GM21423 (cell line): ENCODE data around the gene SLC2A11.

Source experiments
- ATAC-seq: cut with Tn5 transposase; IDR thresholded peaks from one replicate; pipeline ENCODE4 v1.9.1; 2021; ENCODE audit warnings: mild to moderate bottlenecking, moderate library complexity; ENCODE audit not compliant: unreplicated experiment

Gene SLC2A11

GRCh38 chr22:23832226-23833016, 25.3 kb upstream of the SLC2A11 start:
- no peak for ATAC-seq

- no peak for ATAC-seq
Measured at GRCh38 chr22:23833017-23833751, 24.5 kb upstream of the SLC2A11 start.

GRCh38 chr22:23833911-23834317, 23.8 kb upstream of the SLC2A11 start:
- ATAC-seq: no peak

- no peak for ATAC-seq
Measured at GRCh38 chr22:23834406-23834792, 23.3 kb upstream of the SLC2A11 start.

GRCh38 chr22:23834793-23835483, 22.7 kb upstream of the SLC2A11 start:
- no peak for ATAC-seq

DNA sequence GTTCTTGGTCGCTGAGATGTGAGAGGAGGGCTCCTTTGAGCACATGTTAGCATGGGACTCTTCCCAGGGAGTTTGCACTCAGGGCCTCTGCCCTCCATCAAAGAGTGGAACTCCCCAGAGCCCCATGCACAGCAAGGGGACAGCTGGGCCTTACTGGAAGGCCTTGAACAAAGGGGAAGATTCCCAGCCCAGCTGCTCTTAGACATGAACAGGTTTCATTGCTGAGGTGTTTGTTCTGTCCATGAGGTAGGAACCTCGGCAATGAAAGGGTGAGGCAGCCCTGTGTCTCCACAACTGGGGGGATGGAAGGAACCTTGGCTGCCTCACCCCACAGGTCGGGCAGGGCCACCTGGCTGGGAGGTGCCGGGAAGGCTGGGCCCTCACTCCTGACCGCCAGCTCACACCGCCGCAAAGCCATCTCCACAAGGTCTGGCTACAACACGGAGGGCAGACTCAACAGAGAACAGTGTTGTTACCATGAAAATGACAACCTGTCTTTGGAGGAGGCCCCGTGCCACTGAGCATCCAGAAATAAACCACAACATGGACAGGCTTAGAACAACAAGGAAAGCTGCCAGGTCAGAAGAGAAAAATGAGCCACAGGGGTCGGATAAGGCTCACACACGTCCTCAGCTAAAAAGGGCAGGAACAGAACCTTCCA, 22.1 kb upstream of the SLC2A11 start:
- no peak for ATAC-seq

- ATAC-seq: no peak
Measured at GRCh38 chr22:23836281-23836680, 21.4 kb upstream of the SLC2A11 start.

- ATAC-seq: no peak
Measured at GRCh38 chr22:23836692-23837495, 20.8 kb upstream of the SLC2A11 start.

- no peak for ATAC-seq
Measured at GRCh38 chr22:23837496-23837859, 20.2 kb upstream of the SLC2A11 start.

- ATAC-seq: peak; percentile 1
Measured at GRCh38 chr22:23837911-23838680, 19.6 kb upstream of the SLC2A11 start.

DNA sequence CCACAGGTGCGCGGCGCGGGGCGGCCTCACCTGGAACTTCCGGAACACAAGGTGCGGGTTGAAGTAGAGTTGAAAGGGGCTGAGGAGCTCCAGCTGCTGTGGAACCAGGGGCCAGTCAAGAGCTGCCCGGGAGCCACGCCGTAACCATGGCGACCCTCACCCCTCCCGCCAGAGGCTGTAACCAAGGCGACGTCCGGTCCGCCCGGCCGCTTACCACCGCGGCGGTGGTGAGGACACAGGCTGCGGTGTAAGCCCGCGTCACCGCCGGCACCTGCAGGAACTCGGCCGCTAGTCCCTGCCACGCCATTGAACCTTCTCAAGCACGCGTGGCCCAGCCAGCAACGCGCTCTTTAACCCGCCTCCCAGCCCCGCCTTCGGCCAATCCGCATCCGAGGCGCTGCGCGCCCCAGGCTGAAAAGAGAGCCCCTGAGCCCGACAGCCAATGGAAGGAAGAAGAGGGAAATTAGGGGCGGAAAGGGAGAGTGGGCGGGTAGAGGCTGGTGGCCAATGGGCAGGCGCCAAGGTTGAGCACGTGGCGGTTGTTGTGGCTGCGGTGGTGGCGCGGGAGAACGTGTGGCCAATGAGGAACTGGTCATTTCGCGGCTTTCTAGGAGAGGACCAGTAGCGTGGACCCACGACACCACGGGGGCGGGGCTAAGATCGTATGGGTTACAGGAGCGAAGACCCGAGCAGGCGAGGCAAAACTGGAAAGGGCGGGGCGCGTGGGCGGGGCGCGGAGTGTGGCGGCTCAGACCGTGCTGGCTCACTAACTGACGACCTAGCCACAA, 18.8 kb upstream of the SLC2A11 start, which contains the start of gene DERL3:
TSS of gene DERL3 (minus strand) at position 326 of the 788 bp plus-strand sequence. CDS start at position 307, 19 bp downstream.
- peak; percentile 78 for ATAC-seq

DNA sequence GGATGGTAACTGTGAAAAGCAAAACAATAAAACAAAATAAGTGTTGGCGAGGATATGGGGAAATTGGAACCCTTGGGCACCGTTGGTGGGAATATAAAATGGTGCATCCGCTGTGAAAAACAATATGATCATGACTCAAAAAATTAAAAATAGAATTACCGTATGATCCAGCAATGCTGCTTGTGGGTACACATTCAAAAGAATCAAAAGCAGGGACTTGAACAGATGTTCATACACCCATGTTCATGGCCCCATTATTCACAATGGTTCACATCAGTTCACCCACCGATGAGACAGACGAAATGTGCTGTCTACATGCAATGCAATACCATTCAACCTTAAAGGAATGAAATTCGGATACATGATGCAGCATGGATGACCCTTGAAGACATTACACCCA, 17.6 kb upstream of the SLC2A11 start:
- ATAC-seq: no peak

- no peak for ATAC-seq
Measured at GRCh38 chr22:23841292-23841691, 16.4 kb upstream of the SLC2A11 start.

DNA sequence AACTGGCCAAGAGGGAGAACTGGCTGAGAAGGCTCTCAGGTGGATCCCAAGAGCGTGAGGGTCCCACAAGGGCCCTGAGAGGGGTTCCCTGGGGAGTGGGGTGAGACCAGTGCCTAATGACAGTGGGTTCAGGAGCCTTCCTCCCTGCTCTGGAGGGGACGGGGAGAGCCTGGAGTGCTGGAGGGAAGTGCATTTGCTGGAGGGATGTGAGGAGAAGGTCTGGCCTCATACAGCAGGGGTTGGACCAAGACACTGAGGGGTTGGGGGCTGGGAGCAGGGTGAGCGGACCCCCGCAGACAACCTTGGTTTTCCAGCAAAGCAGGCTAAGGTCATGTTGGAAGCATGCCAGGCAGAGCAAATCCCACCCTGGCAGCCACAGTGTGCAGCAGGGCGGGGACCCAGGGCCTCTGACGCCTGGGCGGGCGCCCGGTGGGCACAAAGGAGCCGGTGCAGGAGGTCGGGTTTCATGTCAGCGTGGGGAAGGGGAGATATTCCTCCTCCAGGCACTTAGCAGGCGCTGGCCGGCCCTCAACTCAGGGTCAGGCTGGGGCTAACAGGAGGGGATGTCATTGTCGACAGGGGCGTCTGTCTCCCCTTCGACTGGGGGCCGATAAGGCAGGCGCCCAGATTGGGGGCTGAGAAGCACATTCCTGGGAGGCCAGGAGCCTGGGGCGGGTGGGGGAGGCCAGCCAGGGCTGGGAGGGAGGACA, 15.8 kb upstream of the SLC2A11 start:
- ATAC-seq: no peak

DNA sequence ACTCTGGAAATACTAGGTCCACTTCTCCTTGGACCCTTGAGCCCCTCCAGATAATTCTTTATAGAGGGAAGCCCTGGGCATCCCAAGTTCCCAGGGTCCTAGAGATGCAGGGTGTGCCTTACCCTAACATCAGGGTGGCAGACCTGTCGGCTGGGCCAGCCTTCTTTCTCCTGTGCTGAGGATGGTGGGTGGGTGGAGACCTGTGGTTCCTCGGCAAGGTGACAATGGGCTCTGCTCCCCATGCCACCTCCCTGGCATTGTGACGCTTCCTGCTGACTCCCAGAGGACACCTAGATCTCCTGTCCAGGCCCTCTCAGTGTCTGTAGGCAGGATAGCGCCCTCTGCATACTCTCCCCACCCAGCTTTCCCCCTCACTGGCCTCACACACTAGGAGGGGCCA, 15.1 kb upstream of the SLC2A11 start:
- ATAC-seq: no peak

- ATAC-seq: no peak
Measured at GRCh38 chr22:23844739-23845202, 12.9 kb upstream of the SLC2A11 start.

- no peak for ATAC-seq
Measured at GRCh38 chr22:23845265-23846080, 12.2 kb upstream of the SLC2A11 start.
